Measurements from ENCODE around the gene LPP.
A peak's percentile ranks its signal among the peaks of the same experiment; 100 is the strongest.

Gene LPP

GRCh38 chr3:188198001-188198400 is 44.0 kb downstream of the LPP start:
- no peak for DNase-seq

GRCh38 chr3:188198760-188199327 is 44.9 kb downstream of the LPP start:
- no peak for DNase-seq

- no peak for DNase-seq
Observed at GRCh38 chr3:188199386-188199785, 45.4 kb downstream of the LPP start.

GRCh38 chr3:188200481-188200880 is 46.5 kb downstream of the LPP start:
- DNase-seq = no peak

GRCh38 chr3:188202358-188203138 is 48.6 kb downstream of the LPP start:
- DNase-seq = peak in 1 of 5 experiments; percentile 37

GRCh38 chr3:188204526-188204925 is 50.6 kb downstream of the LPP start:
- no peak for DNase-seq

GRCh38 chr3:188205992-188206416 is 52.0 kb downstream of the LPP start:
- DNase-seq = no peak

- no peak for DNase-seq
Observed at GRCh38 chr3:188206787-188207186, 52.8 kb downstream of the LPP start.

- DNase-seq = no peak
Observed at GRCh38 chr3:188207941-188208515, 54.1 kb downstream of the LPP start.

- no peak for DNase-seq
Observed at GRCh38 chr3:188208516-188208981, 54.6 kb downstream of the LPP start.

GRCh38 chr3:188209034-188209433 is 55.1 kb downstream of the LPP start:
- no peak for DNase-seq

GRCh38 chr3:188209740-188210139 is 55.8 kb downstream of the LPP start:
- no peak for DNase-seq

GRCh38 chr3:188211476-188211875 is 57.5 kb downstream of the LPP start:
- DNase-seq = no peak

- DNase-seq = no peak
Observed at GRCh38 chr3:188212308-188212969, 58.5 kb downstream of the LPP start.

- no peak for DNase-seq
Observed at GRCh38 chr3:188214442-188214841, 60.5 kb downstream of the LPP start.

GRCh38 chr3:188215129-188215528 is 61.2 kb downstream of the LPP start:
- DNase-seq = no peak

GRCh38 chr3:188217011-188217463 is 63.1 kb downstream of the LPP start:
- DNase-seq = no peak

GRCh38 chr3:188217726-188218125 is 63.8 kb downstream of the LPP start:
- DNase-seq = no peak

- DNase-seq = no peak
Observed at GRCh38 chr3:188218603-188219002, 64.6 kb downstream of the LPP start.

GRCh38 chr3:188219147-188219546 is 65.2 kb downstream of the LPP start:
- DNase-seq = no peak

- DNase-seq = no peak
Observed at GRCh38 chr3:188220097-188220788, 66.3 kb downstream of the LPP start.

GRCh38 chr3:188220988-188221818 is 67.2 kb downstream of the LPP start:
- no peak for DNase-seq

Measured in T-helper 2 cell (primary cell).